Skeletal muscle satellite cell (primary cell): ENCODE measurements around the gene CAP1.

ENCODE experiments used
- H3K27me3 ChIP-seq: 2 replicates; pipeline ENCODE4 v1.7.0; 2013; ENCODE audit warnings: low read length; ENCODE audit not compliant: control insufficient read depth, insufficient read depth
- H3K36me3 ChIP-seq: 2 replicates; pipeline ENCODE4 v1.7.0; 2013; ENCODE audit warnings: mild to moderate bottlenecking, control low read depth, low read length; ENCODE audit not compliant: insufficient read depth
- H3K4me1 ChIP-seq: 2 replicates; pipeline ENCODE4 v1.7.0; 2013; ENCODE audit warnings: low read length; ENCODE audit not compliant: control insufficient read depth, insufficient read depth
- H3K4me2 ChIP-seq: 2 replicates; pipeline ENCODE4 v1.7.0; 2013; ENCODE audit warnings: mild to moderate bottlenecking, low read length
- H3K4me3 ChIP-seq: 2 replicates; pipeline ENCODE4 v1.7.0; 2013; ENCODE audit warnings: low read length
- H3K9ac ChIP-seq: 2 replicates; pipeline ENCODE4 v1.7.0; 2013; ENCODE audit warnings: mild to moderate bottlenecking, low read depth, low read length, moderate library complexity
- H3K9me3 ChIP-seq: replicated peaks from 2 replicates; pipeline ENCODE4 v1.7.0; 2013; ENCODE audit warnings: mild to moderate bottlenecking, control low read depth, low read length

The CAP1 gene

GRCh38 chr1:40092241-40092640, 51.7 kb downstream of the CAP1 start:
- H3K27me3 ChIP-seq = no peaks in the 10 kb centered on the region
- H3K4me3 ChIP-seq = no peak overlapping the region
- H3K4me1 ChIP-seq = peaks cover 5% of the 10 kb centered on the region
- no peak overlapping the region for H3K4me2 ChIP-seq
- no peaks in the 10 kb centered on the region for H3K9me3 ChIP-seq
- H3K36me3 ChIP-seq = peaks cover 24% of the 10 kb centered on the region
- no peak overlapping the region for H3K9ac ChIP-seq

- no peak overlapping the region for H3K9ac ChIP-seq
- peaks cover 24% of the 10 kb centered on the region for H3K36me3 ChIP-seq
- H3K4me1 ChIP-seq = peaks cover 9% of the 10 kb centered on the region
These were observed 52.4 kb downstream of the CAP1 start for GRCh38 chr1:40092706-40093639.

GRCh38 chr1:40094466-40095110, 54.1 kb downstream of the CAP1 start:
- H3K4me3 ChIP-seq = no peak overlapping the region
- H3K4me1 ChIP-seq = peaks cover 9% of the 10 kb centered on the region
- no peaks in the 10 kb centered on the region for H3K9me3 ChIP-seq
- H3K4me2 ChIP-seq = no peak overlapping the region
- H3K9ac ChIP-seq = no peak overlapping the region
- H3K27me3 ChIP-seq = no peaks in the 10 kb centered on the region
- H3K36me3 ChIP-seq = peaks cover 19% of the 10 kb centered on the region

More at GRCh38 chr1:40092706-40093639, 52.4 kb downstream of the CAP1 start:
- Histone ChIP-seq H3K4me3 (no peak overlapping the region), H3K9me3 (no peaks in the 10 kb centered on the region), H3K4me2 (no peak overlapping the region), H3K27me3 (no peaks in the 10 kb centered on the region)

GRCh38 chr1:40095806-40096205, 55.3 kb downstream of the CAP1 start:
- Histone ChIP-seq H3K4me2 (no peak overlapping the region), H3K4me3 (no peak overlapping the region), H3K9me3 (no peaks in the 10 kb centered on the region), H3K36me3 (peaks cover 10% of the 10 kb centered on the region), H3K9ac (no peak overlapping the region), H3K27me3 (no peaks in the 10 kb centered on the region), H3K4me1 (peaks cover 9% of the 10 kb centered on the region)

DNA sequence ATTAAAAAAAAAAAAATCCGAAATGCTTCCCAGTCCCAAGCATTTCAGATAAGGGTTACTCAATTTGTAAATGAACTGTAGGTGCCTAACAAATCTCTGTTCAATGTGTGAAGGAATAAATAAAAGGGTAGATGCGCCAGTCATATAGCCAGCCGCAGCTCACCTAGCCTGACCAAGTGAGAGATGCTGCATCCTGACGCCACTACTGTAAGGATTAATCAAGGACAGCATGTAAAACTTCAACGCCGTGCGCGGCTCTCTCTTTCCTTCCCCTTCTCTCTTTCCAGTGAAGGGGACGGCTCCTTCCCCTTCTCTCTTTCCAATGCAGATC, 56.1 kb downstream of the CAP1 start:
- peaks cover 9% of the 10 kb centered on the region for H3K4me1 ChIP-seq
- H3K4me3 ChIP-seq = peak overlapping the region; percentile 87
- H3K9ac ChIP-seq = peak overlapping the region; percentile 81
- peak overlapping the region; percentile 93 for H3K4me2 ChIP-seq
- H3K36me3 ChIP-seq = peaks cover 3% of the 10 kb centered on the region
- peaks cover 2% of the 10 kb centered on the region for H3K27me3 ChIP-seq
- H3K9me3 ChIP-seq = no peaks in the 10 kb centered on the region

DNA sequence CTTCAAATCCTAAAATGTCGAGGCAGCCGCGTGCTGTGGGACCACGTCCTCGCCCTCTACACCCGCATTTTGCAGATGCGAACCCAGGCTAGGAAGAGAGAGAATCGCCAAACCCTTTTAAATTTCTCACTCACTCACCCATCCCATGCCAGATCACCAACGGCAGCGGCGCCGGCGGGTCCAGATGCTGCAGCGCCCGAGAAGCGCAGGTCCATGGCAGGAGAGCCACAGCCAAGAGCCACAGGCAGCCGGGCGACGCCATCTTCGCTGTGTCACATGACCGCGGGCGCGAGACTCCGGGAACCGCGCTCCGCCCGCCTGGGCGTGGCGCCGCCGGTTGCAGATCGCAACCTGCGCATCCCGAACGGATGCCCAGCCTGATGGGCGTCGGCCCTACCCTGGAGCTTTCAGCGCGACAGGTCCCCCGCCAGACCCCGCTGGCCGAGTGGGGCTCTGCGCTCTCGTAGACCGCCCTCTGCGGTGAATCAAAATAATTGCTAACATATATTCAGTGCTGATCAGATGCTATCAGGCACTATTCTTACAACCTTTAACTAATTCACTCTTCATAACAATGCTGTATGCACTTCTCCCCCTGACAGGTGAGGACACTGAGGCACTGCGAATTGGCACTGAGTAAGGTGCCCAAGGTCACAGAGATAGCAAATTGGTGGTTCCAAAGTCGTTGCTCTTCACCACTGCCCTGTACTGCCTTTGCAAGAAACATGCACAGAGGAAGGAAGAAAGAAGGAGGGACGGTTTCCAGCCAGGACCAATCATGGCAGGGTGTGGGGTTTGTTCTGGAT, 56.7 kb downstream of the CAP1 start, which contains the start of gene PPT1:
PPT1 (minus strand) TSS at position 276 of the 806 bp plus-strand sequence; CDS start at position 262, 14 bp downstream.
- Histone ChIP-seq H3K9me3 (no peaks in the 10 kb centered on the region), H3K9ac (peak within 1 kb of the TSS; percentile 81), H3K4me3 (peak within 1 kb of the TSS; percentile 87), H3K4me1 (peaks cover 9% of the 10 kb centered on the region), H3K4me2 (peak within 1 kb of the TSS; percentile 93), H3K27me3 (peaks cover 8% of the 10 kb centered on the region), H3K36me3 (peaks cover under 1% of the 10 kb centered on the region)

GRCh38 chr1:40102038-40102437, 61.5 kb downstream of the CAP1 start:
- H3K4me3 ChIP-seq = no peak overlapping the region
- no peaks in the 10 kb centered on the region for H3K9me3 ChIP-seq
- H3K36me3 ChIP-seq = no peaks in the 10 kb centered on the region
- H3K27me3 ChIP-seq = peaks cover 8% of the 10 kb centered on the region
- peaks cover 4% of the 10 kb centered on the region for H3K4me1 ChIP-seq
- H3K9ac ChIP-seq = no peak overlapping the region
- no peak overlapping the region for H3K4me2 ChIP-seq

GRCh38 chr1:40102896-40103295, 62.4 kb downstream of the CAP1 start:
- Histone ChIP-seq H3K27me3 (peaks cover 8% of the 10 kb centered on the region), H3K9me3 (no peaks in the 10 kb centered on the region), H3K4me2 (no peak overlapping the region), H3K4me1 (no peaks in the 10 kb centered on the region), H3K4me3 (no peak overlapping the region), H3K36me3 (no peaks in the 10 kb centered on the region), H3K9ac (no peak overlapping the region)

- H3K9ac ChIP-seq = no peak overlapping the region
- no peaks in the 10 kb centered on the region for H3K36me3 ChIP-seq
- no peak overlapping the region for H3K4me2 ChIP-seq
- H3K27me3 ChIP-seq = peaks cover 19% of the 10 kb centered on the region
- no peaks in the 10 kb centered on the region for H3K4me1 ChIP-seq
- H3K4me3 ChIP-seq = no peak overlapping the region
- no peaks in the 10 kb centered on the region for H3K9me3 ChIP-seq
These were observed 64.5 kb downstream of the CAP1 start for GRCh38 chr1:40105028-40105427.

DNA sequence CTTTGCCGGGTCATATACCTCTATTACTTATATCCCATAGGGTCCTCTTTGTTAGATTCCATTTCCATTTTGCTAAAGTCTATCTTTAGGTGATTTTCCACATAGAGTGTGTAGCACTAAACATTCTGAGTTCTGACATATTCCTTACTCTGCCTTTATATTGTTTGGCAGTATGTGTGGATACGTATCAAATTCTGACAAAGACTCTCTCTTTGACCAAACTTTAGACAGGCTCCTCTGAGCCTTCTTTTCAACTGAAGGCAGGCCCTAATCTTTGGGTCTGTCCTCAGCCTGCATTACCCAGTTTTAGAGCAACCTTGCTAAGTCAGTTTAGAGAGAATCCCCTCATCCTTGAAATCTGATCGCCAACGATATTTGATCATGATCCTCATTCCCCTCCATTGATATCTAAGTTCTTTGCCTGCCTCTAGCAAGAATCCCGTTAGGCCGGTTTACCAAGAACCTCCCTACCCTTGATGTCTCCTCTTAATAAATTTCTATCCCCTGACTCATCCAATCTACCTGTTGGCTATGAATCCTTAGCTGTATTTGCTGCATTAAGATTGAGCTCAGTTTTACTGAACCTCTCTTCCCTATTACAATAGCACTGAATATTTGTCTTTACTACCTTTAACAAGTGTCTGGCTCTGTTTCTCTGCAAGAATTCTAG, 66.9 kb downstream of the CAP1 start:
- no peaks in the 10 kb centered on the region for H3K36me3 ChIP-seq
- no peaks in the 10 kb centered on the region for H3K4me1 ChIP-seq
- no peak overlapping the region for H3K9ac ChIP-seq
- no peak overlapping the region for H3K4me2 ChIP-seq
- peaks cover 17% of the 10 kb centered on the region for H3K27me3 ChIP-seq
- no peak overlapping the region for H3K4me3 ChIP-seq
- H3K9me3 ChIP-seq = no peaks in the 10 kb centered on the region

DNA sequence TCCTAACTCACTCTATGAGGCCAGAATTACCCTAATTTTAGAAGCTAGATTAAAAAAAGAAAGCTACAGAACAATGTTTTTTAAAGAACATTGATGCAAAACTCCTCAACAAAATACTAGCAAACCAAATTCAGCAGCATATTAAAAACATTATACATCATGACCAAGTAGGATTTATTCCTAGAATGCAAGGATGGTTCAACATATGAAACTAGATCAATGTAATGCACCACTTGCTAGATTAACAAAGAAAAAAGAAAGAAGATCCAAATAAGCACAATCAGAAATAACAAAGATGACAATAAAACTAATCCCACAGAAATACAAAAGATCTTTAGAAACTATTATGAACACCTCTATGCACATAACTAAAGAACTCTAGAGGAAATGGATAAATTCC, 69.9 kb downstream of the CAP1 start:
- no peaks in the 10 kb centered on the region for H3K4me1 ChIP-seq
- H3K36me3 ChIP-seq = no peaks in the 10 kb centered on the region
- H3K4me2 ChIP-seq = no peak overlapping the region
- no peak overlapping the region for H3K9ac ChIP-seq
- H3K9me3 ChIP-seq = no peaks in the 10 kb centered on the region
- peaks cover 34% of the 10 kb centered on the region for H3K27me3 ChIP-seq
- H3K4me3 ChIP-seq = no peak overlapping the region
